Mesenchymal stem cell (in vitro differentiated cells and primary cell): ENCODE measurements around the gene MIPOL1.

Experiments used
- DNase-seq: peaks from one replicate; pipeline ENCODE4 v3.0.0-alpha.2; 2013
- H2AFZ ChIP-seq: one replicate; pipeline ENCODE4 v1.6.1; 2013; ENCODE audit warnings: low read depth, mild to moderate bottlenecking, control low read depth, inconsistent platforms, low read length, moderate library complexity
- H2AK5ac ChIP-seq: 2 replicates; pipeline ENCODE4 v1.6.1; 2013; ENCODE audit warnings: low read length, moderate library complexity, mild to moderate bottlenecking, inconsistent platforms; ENCODE audit not compliant: severe bottlenecking
- H2BK120ac ChIP-seq: one replicate; pipeline ENCODE4 v1.6.1; 2013; ENCODE audit warnings: low read depth, mild to moderate bottlenecking, inconsistent platforms, low read length, moderate library complexity
- H2BK12ac ChIP-seq, 2 experiments: one replicate each; pipeline ENCODE4 v1.6.1; 2013; ENCODE audit warnings: inconsistent platforms in 2 of 2, low read length in 2 of 2, mild to moderate bottlenecking in 2 of 2, moderate library complexity in 2 of 2, control low read depth in 1 of 2
- H2BK15ac ChIP-seq: one replicate; pipeline ENCODE4 v1.6.1; 2013; ENCODE audit warnings: mild to moderate bottlenecking, low read depth, inconsistent platforms; ENCODE audit not compliant: poor library complexity, severe bottlenecking
- H2BK5ac ChIP-seq: 2 replicates; pipeline ENCODE4 v1.6.1; 2013; ENCODE audit warnings: low read depth, mild to moderate bottlenecking, low read length, control low read depth, inconsistent platforms; ENCODE audit not compliant: poor library complexity, severe bottlenecking
- H3K14ac ChIP-seq, 2 experiments: one replicate each; pipeline ENCODE4 v1.6.1; 2013; ENCODE audit warnings: inconsistent platforms in 2 of 2, low read length in 2 of 2, control low read depth in 1 of 2, mild to moderate bottlenecking in 1 of 2, moderate library complexity in 1 of 2
- H3K18ac ChIP-seq, 2 experiments: one replicate each; pipeline ENCODE4 v1.6.1; 2013; ENCODE audit warnings: inconsistent platforms in 2 of 2, low read length in 2 of 2, control low read depth in 1 of 2, low read depth in 1 of 2, mild to moderate bottlenecking in 1 of 2
- H3K23ac ChIP-seq, 2 experiments: one replicate each; pipeline ENCODE4 v1.6.1; 2013; ENCODE audit warnings: inconsistent platforms in 2 of 2, low read length in 2 of 2, mild to moderate bottlenecking in 2 of 2, moderate library complexity in 2 of 2, control low read depth in 1 of 2
- H3K27ac ChIP-seq: 2 replicates; pipeline ENCODE4 v1.5.1; 2013; ENCODE audit warnings: mild to moderate bottlenecking, moderate library complexity, low read length, control low read depth, inconsistent platforms; ENCODE audit not compliant: poor library complexity, severe bottlenecking
- H3K27me3 ChIP-seq, 2 experiments: 2 replicates each; pipeline versions ENCODE4 v1.6.1 to v1.7.0; 2013; ENCODE audit warnings: low read length in 2 of 2, mild to moderate bottlenecking in 2 of 2, moderate library complexity in 2 of 2, control low read depth in 1 of 2, inconsistent platforms in 1 of 2; ENCODE audit not compliant: control insufficient read depth in 1 of 2, insufficient read depth in 1 of 2
- H3K36me3 ChIP-seq, 2 experiments: 2 replicates each; pipeline versions ENCODE4 v1.6.1 to v1.7.0; 2013; ENCODE audit warnings: low read length in 2 of 2, control low read depth in 1 of 2, inconsistent platforms in 1 of 2, low read depth in 1 of 2, mild to moderate bottlenecking in 1 of 2; ENCODE audit not compliant: insufficient read depth in 2 of 2, control insufficient read depth in 1 of 2
- H3K4ac ChIP-seq, 2 experiments: one replicate each; pipeline ENCODE4 v1.6.1; 2013; ENCODE audit warnings: inconsistent platforms in 2 of 2, low read length in 2 of 2, mild to moderate bottlenecking in 2 of 2, moderate library complexity in 2 of 2, control low read depth in 1 of 2, low read depth in 1 of 2
- H3K4me1 ChIP-seq: 2 replicates; pipeline ENCODE4 v1.6.1; 2013; ENCODE audit warnings: low read depth, low read length, control low read depth; ENCODE audit not compliant: control insufficient read depth, insufficient read depth
- H3K4me2 ChIP-seq: 2 replicates; pipeline ENCODE4 v1.6.1; 2013; ENCODE audit warnings: low read length, mild to moderate bottlenecking, inconsistent platforms; ENCODE audit not compliant: poor library complexity, severe bottlenecking
- H3K4me3 ChIP-seq, 2 experiments: 2 replicates each; pipeline versions ENCODE4 v1.5.1 to v1.7.0; 2013; ENCODE audit warnings: low read length in 2 of 2, mild to moderate bottlenecking in 2 of 2, control low read depth in 1 of 2, low read depth in 1 of 2; ENCODE audit not compliant: insufficient read depth in 1 of 2
- H3K79me1 ChIP-seq: replicated peaks from 2 replicates; pipeline ENCODE4 v1.6.1; 2013; ENCODE audit warnings: mild to moderate bottlenecking, control low read depth, low read length, inconsistent platforms; ENCODE audit not compliant: poor library complexity, severe bottlenecking
- H3K9ac ChIP-seq: 2 replicates; pipeline ENCODE4 v1.7.0; 2013; ENCODE audit warnings: mild to moderate bottlenecking, low read length, moderate library complexity
- H3K9me3 ChIP-seq: 2 replicates; pipeline ENCODE4 v1.7.0; 2013; ENCODE audit warnings: mild to moderate bottlenecking, low read length; ENCODE audit not compliant: control insufficient read depth
- H4K8ac ChIP-seq: one replicate; pipeline ENCODE4 v1.6.1; 2013; ENCODE audit warnings: inconsistent platforms, mild to moderate bottlenecking, low read length, moderate library complexity
- H4K91ac ChIP-seq: one replicate; pipeline ENCODE4 v1.6.1; 2013; ENCODE audit warnings: mild to moderate bottlenecking, low read length, inconsistent platforms
- WGBS: methylation state at CpG from one replicate; pipeline ENCODE4 v1.1.7; 2013; ENCODE audit warnings: mixed read lengths; 5-methylcytosine and 5-hydroxymethylcytosine counted together

The MIPOL1 gene

GRCh38 chr14:37237094-37237493 is 39.4 kb downstream of the MIPOL1 start:
- Histone ChIP-seq H2AK5ac (no peak overlapping the region), H3K4me1 (no peaks in the 10 kb centered on the region), H3K18ac (no peak overlapping the region), H4K8ac (no peak overlapping the region), H2AFZ (no peak overlapping the region), H3K4me2 (no peak overlapping the region), H3K27me3 (no peaks in the 10 kb centered on the region), H2BK15ac (peak overlapping the region; percentile 7), H3K14ac (no peak overlapping the region), H3K27ac (no peak overlapping the region), H3K79me1 (peaks cover 13% of the 10 kb centered on the region), H3K36me3 (no peaks in the 10 kb centered on the region), H3K23ac (no peak overlapping the region), H4K91ac (no peak overlapping the region), H3K4ac (no peak overlapping the region), H3K4me3 (no peak overlapping the region), H2BK120ac (no peak overlapping the region), H2BK12ac (no peak overlapping the region), H2BK5ac (no peak overlapping the region), H3K9me3 (no peaks in the 10 kb centered on the region), H3K9ac (no peak overlapping the region)
- no peak for DNase-seq

DNA sequence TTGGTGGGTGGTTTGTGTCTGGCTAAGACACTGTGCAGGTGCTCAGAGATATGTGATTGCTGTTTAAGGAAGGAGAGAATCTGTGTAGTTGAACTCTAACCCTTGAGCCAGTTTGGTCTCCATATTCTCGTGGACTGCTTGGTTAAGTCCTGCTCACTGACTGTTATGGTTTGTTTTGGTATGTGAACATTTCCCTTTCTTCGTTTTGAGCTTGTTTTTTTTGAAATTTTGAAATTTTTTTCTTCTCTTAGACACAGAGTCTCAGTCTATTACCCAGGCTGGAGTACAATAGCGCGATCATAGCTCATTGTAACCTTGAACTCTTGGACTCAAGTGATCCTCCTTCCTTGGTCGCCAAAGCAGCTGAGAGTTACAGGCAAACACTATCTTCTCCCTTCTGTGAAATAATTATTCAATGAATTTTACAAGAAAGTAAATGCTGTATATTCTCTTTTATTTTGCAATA is 40.0 kb downstream of the MIPOL1 start:
- H3K4me3 ChIP-seq = no peak overlapping the region
- H2BK15ac ChIP-seq = no peak overlapping the region
- H2BK120ac ChIP-seq = no peak overlapping the region
- H2BK12ac ChIP-seq = no peak overlapping the region
- H3K36me3 ChIP-seq = no peaks in the 10 kb centered on the region
- no peak overlapping the region for H3K18ac ChIP-seq
- H3K4ac ChIP-seq = no peak overlapping the region
- no peak overlapping the region for H2BK5ac ChIP-seq
- no peaks in the 10 kb centered on the region for H3K4me1 ChIP-seq
- no peak overlapping the region for H3K4me2 ChIP-seq
- DNase-seq = no peak
- WGBS = 89% methylated on average over 4 of the region's 5 CpGs
- no peak overlapping the region for H2AFZ ChIP-seq
- H4K8ac ChIP-seq = no peak overlapping the region
- no peak overlapping the region for H4K91ac ChIP-seq
- H2AK5ac ChIP-seq = no peak overlapping the region
- no peak overlapping the region for H3K23ac ChIP-seq
- H3K14ac ChIP-seq = no peak overlapping the region
- no peaks in the 10 kb centered on the region for H3K9me3 ChIP-seq
- no peak overlapping the region for H3K9ac ChIP-seq
- no peaks in the 10 kb centered on the region for H3K27me3 ChIP-seq
- peaks cover 13% of the 10 kb centered on the region for H3K79me1 ChIP-seq
- H3K27ac ChIP-seq = no peak overlapping the region

- H2BK15ac ChIP-seq = no peak overlapping the region
- H3K4me2 ChIP-seq = no peak overlapping the region
- no peak overlapping the region for H3K9ac ChIP-seq
- no peak overlapping the region for H2BK120ac ChIP-seq
- H3K9me3 ChIP-seq = no peaks in the 10 kb centered on the region
- no peaks in the 10 kb centered on the region for H3K27me3 ChIP-seq
- no peak overlapping the region for H2BK12ac ChIP-seq
- H4K8ac ChIP-seq = no peak overlapping the region
- no peak overlapping the region for H2AK5ac ChIP-seq
- H3K23ac ChIP-seq = no peak overlapping the region
- H3K36me3 ChIP-seq = no peaks in the 10 kb centered on the region
- no peak overlapping the region for H3K4me3 ChIP-seq
- no peak overlapping the region for H4K91ac ChIP-seq
- H2BK5ac ChIP-seq = no peak overlapping the region
- peaks cover 12% of the 10 kb centered on the region for H3K79me1 ChIP-seq
- H3K18ac ChIP-seq = no peak overlapping the region
- no peaks in the 10 kb centered on the region for H3K4me1 ChIP-seq
- no peak overlapping the region for H2AFZ ChIP-seq
- 88% methylated on average over 3 of the region's 4 CpGs for WGBS
- no peak overlapping the region for H3K4ac ChIP-seq
- no peak for DNase-seq
- no peak overlapping the region for H3K27ac ChIP-seq
- H3K14ac ChIP-seq = no peak overlapping the region
Measured at GRCh38 chr14:37241198-37241597, 43.5 kb downstream of the MIPOL1 start.

DNA sequence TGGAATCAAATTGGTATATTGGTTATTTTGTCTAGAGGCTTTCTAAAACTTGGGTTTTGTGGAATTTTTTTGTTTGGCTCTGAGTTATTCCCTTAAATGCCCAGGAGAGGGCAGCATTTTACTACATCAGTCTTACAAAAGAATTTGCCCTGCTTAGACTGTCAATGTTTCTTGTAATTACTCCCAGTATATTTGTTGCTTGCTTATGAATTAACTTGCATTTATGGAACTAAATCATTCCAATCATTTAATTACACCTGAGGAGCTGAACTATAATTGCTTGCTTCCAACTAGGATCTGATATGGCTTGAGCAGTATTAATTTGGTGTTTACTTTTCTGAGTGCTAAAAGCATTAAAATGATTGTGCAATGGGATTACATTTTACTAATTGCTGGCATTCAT is 48.7 kb downstream of the MIPOL1 start:
- no peaks in the 10 kb centered on the region for H3K4me1 ChIP-seq
- H3K23ac ChIP-seq = no peak overlapping the region
- no peaks in the 10 kb centered on the region for H3K9me3 ChIP-seq
- H2BK5ac ChIP-seq = no peak overlapping the region
- H3K79me1 ChIP-seq = no peaks in the 10 kb centered on the region
- H3K27ac ChIP-seq = no peak overlapping the region
- H4K8ac ChIP-seq = no peak overlapping the region
- H2AFZ ChIP-seq = no peak overlapping the region
- DNase-seq = peak; percentile 62
- no peak overlapping the region for H3K14ac ChIP-seq
- H4K91ac ChIP-seq = no peak overlapping the region
- no peak overlapping the region for H3K18ac ChIP-seq
- H3K9ac ChIP-seq = no peak overlapping the region
- H3K4me2 ChIP-seq = no peak overlapping the region
- H2BK120ac ChIP-seq = no peak overlapping the region
- no peak overlapping the region for H3K4ac ChIP-seq
- H2AK5ac ChIP-seq = no peak overlapping the region
- no peak overlapping the region for H2BK15ac ChIP-seq
- H3K27me3 ChIP-seq = no peaks in the 10 kb centered on the region
- H3K4me3 ChIP-seq = no peak overlapping the region
- H3K36me3 ChIP-seq = peaks cover 0 to 4% of the 10 kb centered on the region in 2 experiments
- H2BK12ac ChIP-seq = no peak overlapping the region
